Right kidney (tissue), 1 donor: Measurements from ENCODE around the gene TET1.
"Not testable (repeated sequence)": the region's sequence is repeated elsewhere in the genome, so short reads cannot be mapped to it uniquely, and the experiment has no call there.

ENCODE experiments used
- DNase-seq: peaks from one replicate; pipeline ENCODE4 v3.0.0-alpha.2; 2016

TET1 gene

GRCh38 chr10:68610023-68610422, 49.9 kb downstream of the TET1 start:
- not testable (repeated sequence) for DNase-seq

- DNase-seq = no peak
Measured at GRCh38 chr10:68611227-68611626, 51.1 kb downstream of the TET1 start.

DNA sequence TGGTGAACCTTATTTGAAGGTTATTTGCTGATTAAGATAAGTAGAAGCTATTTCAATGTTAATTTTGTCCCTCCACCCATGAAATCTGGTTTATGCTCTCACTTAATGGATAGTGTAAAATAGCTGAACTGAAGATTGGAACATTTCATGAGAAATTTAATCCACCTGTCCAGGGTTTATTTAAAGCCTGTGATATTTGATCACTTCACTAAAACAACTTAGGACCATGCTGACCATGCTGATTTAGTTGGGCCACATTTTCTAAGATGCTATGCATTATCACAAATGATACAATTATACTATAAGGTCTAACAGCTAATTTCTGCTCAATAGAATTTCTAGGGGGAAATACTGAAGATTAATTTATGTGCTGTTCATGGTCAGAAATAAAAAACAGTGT, 53.8 kb downstream of the TET1 start:
- not testable (repeated sequence) for DNase-seq

- not testable (repeated sequence) for DNase-seq
Measured at GRCh38 chr10:68617691-68618090, 57.6 kb downstream of the TET1 start.

DNA sequence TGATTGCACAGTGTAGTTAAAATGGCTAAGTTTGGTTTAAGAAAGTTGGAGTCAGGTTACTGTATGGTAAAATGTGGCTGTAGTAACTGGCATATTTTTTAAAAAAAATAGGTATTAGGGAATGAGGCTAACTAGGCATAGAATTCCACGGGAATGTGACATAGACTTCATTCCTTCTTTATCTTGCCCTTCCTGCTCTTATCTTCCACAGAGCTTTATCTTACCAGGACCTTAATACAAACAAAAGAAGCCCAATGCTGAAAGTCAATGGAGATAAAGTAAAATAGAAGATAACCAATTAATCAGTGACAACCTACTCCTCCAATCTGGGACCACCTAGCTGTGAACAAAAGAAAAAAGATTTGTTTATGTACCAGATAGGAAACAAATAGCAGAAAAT, 58.1 kb downstream of the TET1 start:
- DNase-seq = no peak

- DNase-seq = no peak
Measured at GRCh38 chr10:68619595-68619994, 59.5 kb downstream of the TET1 start.

- no peak for DNase-seq
Measured at GRCh38 chr10:68625316-68625921, 65.3 kb downstream of the TET1 start.

DNA sequence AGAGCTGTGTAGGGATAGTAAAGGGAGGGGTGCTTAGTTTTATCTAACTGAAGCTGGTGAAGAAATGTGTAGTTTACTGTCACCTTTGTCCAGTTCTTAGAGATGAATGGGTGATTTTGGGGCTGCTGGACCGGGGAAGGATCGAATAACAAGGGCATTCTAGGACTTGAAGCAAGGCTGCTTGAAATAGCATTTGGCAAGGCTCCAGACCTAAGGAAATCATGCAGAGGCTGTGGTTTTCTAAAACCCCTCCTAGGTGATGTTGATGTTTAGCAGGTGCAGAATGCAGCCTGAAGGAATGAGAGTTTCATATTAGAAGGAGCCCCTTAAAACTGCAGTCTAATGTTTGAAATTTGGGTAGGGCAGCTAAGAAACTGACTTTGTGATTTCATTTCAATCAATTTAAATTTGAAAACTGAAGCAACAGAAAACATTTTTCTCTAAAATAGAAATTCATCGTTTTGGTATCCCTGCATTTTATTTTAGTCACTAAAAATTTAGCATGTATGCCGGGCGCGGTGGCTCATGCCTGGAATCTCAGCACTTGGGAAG, 68.5 kb downstream of the TET1 start:
- no peak for DNase-seq

- DNase-seq = not testable (repeated sequence)
Measured at GRCh38 chr10:68632271-68632560, 72.1 kb downstream of the TET1 start.

DNA sequence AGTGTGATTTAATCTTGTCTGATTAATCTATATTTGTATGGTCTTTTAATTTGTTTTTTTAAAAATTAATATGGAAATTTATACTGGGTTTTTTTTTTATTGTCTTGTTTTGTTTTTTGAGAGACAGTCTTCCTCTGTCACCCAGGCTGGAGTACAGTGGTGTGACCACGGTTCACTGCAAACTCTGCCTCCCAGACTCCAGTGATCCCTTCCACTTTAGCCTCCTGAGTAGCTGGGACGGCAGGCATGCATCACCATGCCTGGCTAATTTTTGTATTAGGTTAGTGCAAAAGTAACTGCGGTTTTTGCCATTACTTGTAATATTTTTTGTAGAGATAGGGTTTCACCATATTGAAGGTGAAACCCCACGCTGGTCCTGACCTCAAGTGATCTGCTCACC, 73.1 kb downstream of the TET1 start:
- DNase-seq = no peak

GRCh38 chr10:68633816-68634466, 73.8 kb downstream of the TET1 start:
- DNase-seq = no peak

DNA sequence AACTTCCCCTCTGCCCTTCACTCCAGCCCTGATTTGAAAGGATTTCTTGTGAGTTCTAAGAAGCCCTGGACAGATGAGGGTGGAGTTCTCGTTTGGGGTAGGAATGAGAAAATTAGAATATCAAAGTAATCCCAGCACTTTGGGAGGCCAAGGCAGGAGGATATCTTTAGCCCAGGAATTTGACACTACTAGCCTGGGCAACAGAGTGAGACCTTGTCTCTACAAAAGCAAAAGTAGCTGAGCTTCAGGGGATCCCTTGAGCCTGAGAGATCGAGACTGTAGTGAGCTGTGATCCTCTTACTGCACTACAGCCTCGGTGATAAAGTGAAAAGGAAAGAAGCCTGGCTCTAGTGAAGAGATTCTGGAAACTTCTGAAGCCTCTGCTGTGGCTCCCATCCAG, 76.2 kb downstream of the TET1 start:
- no peak for DNase-seq

DNA sequence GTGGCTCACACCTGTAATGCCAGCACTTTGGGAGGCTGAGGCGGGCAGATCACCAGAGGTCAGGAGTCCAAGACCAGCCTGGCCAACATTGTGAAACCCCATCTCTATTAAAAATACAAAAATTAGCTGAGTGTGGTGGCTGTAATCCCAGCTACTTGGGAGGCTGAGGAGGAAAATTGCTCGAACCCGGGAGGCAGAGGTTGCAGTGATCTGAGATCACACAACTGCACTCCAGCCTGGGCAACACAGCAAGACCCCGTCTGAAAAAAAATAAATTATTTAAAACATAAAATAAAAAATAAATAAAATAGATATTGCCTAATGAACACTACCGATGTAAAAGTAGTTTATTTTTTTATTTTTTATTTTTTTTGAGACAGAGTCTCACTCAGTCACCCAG, 83.4 kb downstream of the TET1 start:
- not testable (repeated sequence) for DNase-seq

GRCh38 chr10:68647672-68648341, 87.7 kb downstream of the TET1 start:
- DNase-seq = no peak

DNA sequence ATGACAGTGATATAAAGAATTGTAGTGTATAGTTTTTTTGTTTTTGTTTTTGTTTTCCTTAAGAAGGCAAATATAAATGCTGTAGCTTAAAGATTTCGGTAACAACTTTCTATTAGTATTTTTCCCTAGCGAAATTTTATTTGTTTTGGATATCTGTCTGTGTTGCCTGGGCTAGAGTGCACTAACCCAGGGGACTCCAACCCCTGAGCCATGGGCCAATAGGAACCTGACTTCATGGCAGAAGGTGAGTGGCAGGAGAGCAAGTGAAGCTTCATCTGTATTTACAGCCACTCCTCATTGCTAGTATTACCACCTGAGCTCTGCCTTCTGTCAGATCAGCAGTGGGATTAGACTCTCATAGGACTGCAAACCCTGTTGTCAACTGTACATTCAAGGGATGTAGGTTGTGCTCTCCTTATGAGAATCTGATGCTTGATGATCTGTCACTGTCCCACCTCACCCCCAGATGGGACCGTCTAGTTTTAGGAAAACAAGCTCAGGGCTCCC, 95.5 kb downstream of the TET1 start:
- no peak for DNase-seq

- no peak for DNase-seq
Measured at GRCh38 chr10:68665841-68666240, 105.7 kb downstream of the TET1 start.

- no peak for DNase-seq
Measured at GRCh38 chr10:68666280-68666760, 106.2 kb downstream of the TET1 start.

DNA sequence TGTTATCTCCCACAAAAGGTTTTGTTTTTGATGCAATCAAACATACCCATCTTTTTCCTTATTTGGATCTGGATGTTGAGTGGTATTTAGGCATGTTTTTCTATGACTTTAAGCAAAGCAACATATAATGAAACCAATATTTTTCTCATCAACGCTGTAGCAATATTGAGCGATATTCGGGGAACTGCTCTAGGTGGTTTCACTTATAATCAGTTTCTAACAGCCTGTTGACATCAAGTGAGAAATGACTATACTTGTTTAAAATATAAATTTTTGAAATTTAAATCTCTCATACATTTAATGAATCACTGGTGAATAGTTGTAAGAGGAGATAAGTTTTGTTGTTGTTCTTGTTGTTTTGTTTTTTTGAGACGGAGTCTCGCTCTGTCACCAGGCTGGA, 108.1 kb downstream of the TET1 start:
- no peak for DNase-seq

GRCh38 chr10:68668972-68669371, 108.8 kb downstream of the TET1 start:
- no peak for DNase-seq

- no peak for DNase-seq
Measured at GRCh38 chr10:68684413-68684812, 124.3 kb downstream of the TET1 start.

- no peak for DNase-seq
Measured at GRCh38 chr10:68696018-68696417, 135.9 kb downstream of the TET1 start.

GRCh38 chr10:68697106-68697505, 137.0 kb downstream of the TET1 start:
- no peak for DNase-seq

- no peak for DNase-seq
Measured at GRCh38 chr10:68700197-68700596, 140.1 kb downstream of the TET1 start.
